ENCODE results near the gene TMSB4X.
"Not testable (repeated sequence)": the region's sequence is repeated elsewhere in the genome, so short reads cannot be mapped to it uniquely, and the experiment has no call there.

The TMSB4X gene

GRCh38 chrX:12955882-12956703 lies 18.8 kb upstream of the TMSB4X start:
- DNase-seq: peak; percentile 33

- DNase-seq: no peak
Measured at GRCh38 chrX:12956704-12957534, 18.0 kb upstream of the TMSB4X start.

DNA sequence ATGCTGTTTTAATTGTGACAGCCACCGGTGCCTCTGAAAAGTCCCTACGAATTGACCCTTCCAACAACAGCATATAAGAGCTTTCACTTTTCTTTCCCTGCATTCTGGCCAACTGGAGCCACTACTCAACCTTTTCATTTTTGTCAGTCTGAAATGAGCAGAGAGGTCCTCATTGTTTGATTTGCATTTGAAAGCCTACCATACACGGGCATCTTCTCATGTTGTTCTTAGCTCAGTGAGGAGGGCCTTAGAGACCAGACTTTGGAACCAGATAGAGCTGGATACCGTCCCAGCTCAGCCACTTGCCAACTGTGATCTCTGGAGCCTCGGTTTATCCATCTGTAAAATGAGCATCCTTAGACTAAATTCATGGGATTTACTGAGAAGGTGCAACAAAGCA lies 16.9 kb upstream of the TMSB4X start:
- DNase-seq: no peak

DNA sequence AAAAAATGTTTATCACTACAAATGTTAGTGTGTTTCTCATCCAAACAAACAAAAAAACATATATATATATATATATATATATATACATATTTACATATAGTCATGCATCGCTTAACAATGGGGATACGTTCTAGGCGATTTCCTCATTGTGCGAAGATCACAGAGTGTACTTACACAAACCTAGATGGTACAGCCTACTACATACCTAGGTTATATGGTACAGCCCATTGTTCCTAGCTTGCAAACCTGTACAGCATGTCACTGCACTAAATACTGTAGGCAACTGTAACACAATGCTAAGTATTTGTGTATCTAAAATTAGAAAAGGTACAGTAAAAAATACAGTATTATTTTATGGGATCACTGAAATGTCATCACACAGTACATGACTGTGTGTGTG lies 16.4 kb upstream of the TMSB4X start:
- DNase-seq: no peak

- DNase-seq: no peak
Measured at GRCh38 chrX:12961196-12961718, 13.7 kb upstream of the TMSB4X start.

- no peak for DNase-seq
Measured at GRCh38 chrX:12962041-12962504, 12.8 kb upstream of the TMSB4X start.

GRCh38 chrX:12963210-12963850 lies 11.6 kb upstream of the TMSB4X start:
- not testable (repeated sequence) for DNase-seq

DNA sequence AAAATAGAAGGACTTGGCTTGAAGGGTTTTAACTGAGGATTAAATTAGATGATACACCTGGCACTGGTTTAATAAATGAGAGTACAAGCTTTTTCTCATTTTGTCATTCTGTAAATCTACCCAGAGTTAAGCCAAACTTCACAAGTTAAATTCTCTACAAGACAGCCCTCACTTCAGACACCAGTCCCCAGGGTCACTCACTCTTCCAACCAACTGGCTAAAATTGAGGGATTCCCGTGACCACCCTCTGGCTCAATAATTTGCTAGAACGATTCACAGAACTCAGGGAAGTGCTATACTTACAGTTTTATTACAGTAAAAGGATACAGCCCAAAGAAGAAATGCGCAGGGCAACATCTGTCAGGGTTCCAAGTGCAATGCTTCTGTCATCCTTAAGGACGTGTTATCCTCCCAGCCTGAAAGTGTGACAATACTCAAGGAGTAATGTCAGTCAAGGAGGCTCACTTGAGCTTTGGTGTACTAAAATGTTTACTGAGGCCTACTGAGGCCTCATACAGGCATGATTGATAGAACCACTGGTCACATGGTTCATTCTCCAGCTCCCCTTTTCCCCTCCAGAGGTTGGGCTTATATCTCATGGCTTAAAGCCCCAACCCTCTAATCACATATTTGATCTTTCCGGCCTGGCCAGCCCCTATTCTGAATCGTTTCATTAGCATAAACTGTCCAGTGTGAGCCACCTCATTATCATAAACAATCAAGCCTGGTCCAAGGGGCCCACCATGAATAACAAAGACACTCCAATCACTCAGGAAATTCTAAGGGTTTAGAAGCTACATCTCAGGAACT lies 9.6 kb upstream of the TMSB4X start:
- DNase-seq: no peak

GRCh38 chrX:12966151-12966550 lies 8.8 kb upstream of the TMSB4X start:
- DNase-seq: no peak

- no peak for DNase-seq
Measured at GRCh38 chrX:12967711-12968465, 7.0 kb upstream of the TMSB4X start.

- peak; percentile 36 for DNase-seq
Measured at GRCh38 chrX:12970691-12971202, 4.2 kb upstream of the TMSB4X start.

DNA sequence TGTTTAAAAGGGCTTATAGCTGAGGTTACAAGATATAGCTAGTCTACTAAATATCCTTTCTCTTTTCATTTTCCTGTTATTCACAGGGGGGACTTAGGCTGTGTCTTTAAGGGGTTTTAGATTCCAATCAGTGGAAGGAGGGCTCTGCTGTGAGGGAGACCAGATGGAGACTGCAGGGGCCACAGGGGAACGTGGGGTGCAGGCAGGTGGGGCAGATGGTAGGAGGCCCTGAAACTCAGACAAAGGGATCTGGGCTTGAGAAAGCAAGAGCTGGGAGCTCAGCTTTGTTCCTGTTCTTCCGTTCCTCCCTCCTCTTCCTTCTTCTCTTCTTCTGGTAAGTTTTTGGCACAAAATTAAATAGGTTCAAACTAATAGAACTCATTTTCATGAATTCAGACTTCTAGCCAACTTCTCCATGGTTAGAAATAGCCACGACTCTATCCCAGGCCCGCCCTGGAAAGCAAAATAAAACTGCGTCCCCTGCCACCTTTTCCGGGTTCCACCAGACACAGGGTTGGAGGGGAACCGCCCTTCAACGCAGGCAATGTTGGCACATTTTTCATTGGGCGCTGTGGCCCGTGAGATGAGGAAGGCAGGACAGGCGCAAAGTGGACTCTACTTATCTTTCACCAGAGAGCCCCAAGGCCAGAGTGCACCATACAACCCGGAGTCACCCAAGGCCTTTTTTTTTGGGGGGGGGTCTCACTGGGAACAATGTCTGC lies 3.5 kb upstream of the TMSB4X start:
- DNase-seq: peak; percentile 15

GRCh38 chrX:12972243-12972642 lies 2.7 kb upstream of the TMSB4X start:
- no peak for DNase-seq

GRCh38 chrX:12972878-12973560 lies 1.9 kb upstream of the TMSB4X start:
- no peak for DNase-seq

DNA sequence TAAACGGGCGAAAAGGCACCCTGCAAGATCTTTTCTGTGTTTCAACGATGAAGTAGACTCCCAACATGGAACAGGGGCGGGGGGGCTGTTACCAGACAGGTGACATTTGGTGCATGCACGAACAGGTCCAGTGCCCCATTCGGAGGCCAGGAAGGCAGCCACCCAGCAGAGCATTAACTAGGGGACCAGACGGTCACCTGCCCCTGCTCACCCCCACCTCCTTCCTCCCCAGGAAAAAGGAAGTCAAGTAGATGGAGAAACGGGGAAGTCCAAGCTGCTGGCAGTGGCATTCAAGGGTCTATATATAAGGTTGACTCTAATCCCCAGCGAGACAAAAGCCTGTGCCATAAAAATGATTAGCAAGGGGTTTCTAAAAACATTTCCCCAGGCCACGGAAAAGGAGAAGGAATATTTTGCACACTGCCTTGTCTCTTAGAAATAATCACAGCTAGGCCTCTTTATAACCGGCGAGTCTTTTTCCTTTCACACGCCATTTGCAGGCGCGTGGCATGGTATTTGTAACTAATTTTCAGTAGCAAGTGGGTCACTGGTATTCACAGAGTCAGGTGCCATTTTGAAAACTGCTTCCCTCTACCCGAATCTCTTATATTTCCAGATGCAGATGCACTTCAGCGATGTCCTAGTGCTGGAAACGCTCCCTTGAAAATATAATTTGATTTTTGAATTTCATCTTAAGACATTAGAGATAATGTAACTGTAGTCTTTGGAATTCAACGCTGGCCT lies 1.2 kb upstream of the TMSB4X start:
- DNase-seq: no peak

DNA sequence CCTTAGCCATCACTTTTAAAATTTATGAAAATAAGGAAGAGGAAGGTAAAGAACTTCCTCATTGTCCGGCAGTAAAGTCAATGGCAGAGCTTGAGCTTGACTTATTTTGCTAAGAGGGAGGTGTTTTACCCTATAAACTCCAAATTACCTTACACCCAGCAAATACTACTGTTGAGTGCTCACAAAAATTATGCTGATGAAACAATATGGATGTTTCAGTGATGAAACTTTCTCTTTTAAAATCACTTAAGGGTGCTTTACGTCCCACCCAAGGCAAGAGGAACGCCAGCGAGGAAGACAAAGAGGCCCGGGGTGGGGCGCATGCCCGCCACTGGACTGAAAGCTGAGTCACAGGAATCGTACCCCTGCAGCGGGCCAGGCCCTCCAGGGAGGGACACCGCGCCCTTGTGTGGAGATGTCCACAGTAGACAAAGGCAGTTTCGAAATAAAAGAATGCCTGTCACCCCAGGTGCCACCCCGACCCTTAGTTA lies 560 bp upstream of the TMSB4X start:
- DNase-seq: no peak

DNA sequence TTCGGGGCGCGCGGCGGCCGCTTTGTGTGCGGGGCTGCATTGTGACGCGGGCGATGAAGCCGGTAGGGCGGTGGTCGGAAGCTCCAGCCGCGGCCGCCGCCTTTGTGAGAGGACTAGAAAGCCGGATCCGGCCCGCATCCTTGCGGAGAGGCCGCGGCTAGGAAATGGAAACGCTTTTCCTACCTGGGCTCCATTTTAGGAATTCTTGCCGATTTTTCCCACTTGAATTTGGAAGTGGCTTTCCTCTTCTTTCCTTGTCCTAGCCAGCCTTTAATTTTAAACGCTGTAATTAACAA lies 708 bp downstream of the TMSB4X start:
- no peak for DNase-seq

- DNase-seq: no peak
Measured at GRCh38 chrX:12975991-12976558, 1.2 kb downstream of the TMSB4X start.
